ENCODE data around the gene SET.

The SET gene

DNA sequence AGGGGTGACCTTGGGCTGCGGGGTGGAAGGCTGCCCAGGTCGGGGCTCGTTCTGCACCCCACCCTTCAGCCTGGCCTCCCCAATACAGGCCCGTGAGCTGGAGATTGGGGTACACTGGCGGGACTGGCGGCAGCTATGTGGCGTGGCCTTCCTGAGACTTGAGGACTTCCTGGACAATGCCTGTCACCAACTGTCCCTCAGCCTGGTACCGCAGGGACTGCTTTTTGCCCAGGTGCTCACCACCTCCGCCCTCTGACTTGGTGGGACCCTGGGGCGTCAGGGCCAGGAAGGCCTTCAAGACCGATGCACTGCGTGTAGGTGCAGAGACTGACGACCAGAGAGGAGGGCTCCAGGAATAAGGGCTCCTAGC, 24.4 kb downstream of the SET start:
- H3K36me3 ChIP-seq (ENCODE audit: control insufficient read depth, insufficient read depth, low read length) = peaks cover 4% of the 10 kb centered on the region
- no peak overlapping the region for H3K4me3 ChIP-seq (ENCODE audit: insufficient read depth, low read depth, low read length)
- H3K27ac ChIP-seq (ENCODE audit: insufficient read depth, low read depth, low read length, poor library complexity, severe bottlenecking) = no peak overlapping the region
- 92 to 95% methylated on average over 13 of the region's 13 CpGs for WGBS, 2 experiments
- H3K27me3 ChIP-seq (ENCODE audit: control insufficient read depth, insufficient read depth, low read length, poor library complexity, severe bottlenecking) = no peaks in the 10 kb centered on the region
- H3K9me3 ChIP-seq (ENCODE audit: control insufficient read depth, low read length) = no peaks in the 10 kb centered on the region
- H3K4me1 ChIP-seq (ENCODE audit: control insufficient read depth, insufficient read depth, low read length) = no peaks in the 10 kb centered on the region

DNA sequence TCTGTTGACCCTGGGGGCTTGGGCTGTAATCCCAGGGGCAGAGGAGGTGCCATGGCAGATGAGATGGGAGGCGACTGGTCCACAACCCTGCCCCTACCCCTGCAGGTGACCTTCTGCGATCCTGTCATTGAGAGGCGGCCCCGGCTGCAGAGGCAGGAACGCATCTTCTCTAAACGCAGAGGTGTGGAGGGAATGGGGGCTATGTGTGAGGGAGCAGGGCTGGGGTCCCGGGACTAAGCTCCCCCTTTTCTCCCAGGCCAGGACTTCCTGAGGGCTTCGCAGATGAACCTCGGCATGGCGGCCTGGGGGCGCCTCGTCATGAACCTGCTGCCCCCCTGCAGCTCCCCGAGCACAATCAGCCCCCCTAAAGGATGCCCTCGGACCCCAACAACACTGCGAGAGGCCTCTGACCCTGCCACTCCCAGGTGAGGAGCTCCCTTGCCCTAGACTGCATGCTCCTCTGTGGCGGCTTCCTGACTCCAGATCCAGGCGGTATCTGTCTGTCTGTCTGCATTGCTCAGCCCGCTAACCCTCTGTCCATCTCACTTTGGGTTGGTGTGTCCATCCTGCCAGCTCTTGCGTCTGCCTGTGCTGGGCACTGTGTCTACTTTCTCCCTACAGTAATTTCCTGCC, 25.0 kb downstream of the SET start:
- no peak overlapping the region for H3K4me3 ChIP-seq (ENCODE audit: insufficient read depth, low read depth, low read length)
- no peaks in the 10 kb centered on the region for H3K9me3 ChIP-seq (ENCODE audit: control insufficient read depth, low read length)
- H3K27me3 ChIP-seq (ENCODE audit: control insufficient read depth, insufficient read depth, low read length, poor library complexity, severe bottlenecking) = no peaks in the 10 kb centered on the region
- 94 to 95% methylated on average over 19 of the region's 19 CpGs for WGBS, 2 experiments
- no peak overlapping the region for H3K27ac ChIP-seq (ENCODE audit: insufficient read depth, low read depth, low read length, poor library complexity, severe bottlenecking)
- no peaks in the 10 kb centered on the region for H3K4me1 ChIP-seq (ENCODE audit: control insufficient read depth, insufficient read depth, low read length)
- H3K36me3 ChIP-seq (ENCODE audit: control insufficient read depth, insufficient read depth, low read length) = peaks cover 4% of the 10 kb centered on the region

DNA sequence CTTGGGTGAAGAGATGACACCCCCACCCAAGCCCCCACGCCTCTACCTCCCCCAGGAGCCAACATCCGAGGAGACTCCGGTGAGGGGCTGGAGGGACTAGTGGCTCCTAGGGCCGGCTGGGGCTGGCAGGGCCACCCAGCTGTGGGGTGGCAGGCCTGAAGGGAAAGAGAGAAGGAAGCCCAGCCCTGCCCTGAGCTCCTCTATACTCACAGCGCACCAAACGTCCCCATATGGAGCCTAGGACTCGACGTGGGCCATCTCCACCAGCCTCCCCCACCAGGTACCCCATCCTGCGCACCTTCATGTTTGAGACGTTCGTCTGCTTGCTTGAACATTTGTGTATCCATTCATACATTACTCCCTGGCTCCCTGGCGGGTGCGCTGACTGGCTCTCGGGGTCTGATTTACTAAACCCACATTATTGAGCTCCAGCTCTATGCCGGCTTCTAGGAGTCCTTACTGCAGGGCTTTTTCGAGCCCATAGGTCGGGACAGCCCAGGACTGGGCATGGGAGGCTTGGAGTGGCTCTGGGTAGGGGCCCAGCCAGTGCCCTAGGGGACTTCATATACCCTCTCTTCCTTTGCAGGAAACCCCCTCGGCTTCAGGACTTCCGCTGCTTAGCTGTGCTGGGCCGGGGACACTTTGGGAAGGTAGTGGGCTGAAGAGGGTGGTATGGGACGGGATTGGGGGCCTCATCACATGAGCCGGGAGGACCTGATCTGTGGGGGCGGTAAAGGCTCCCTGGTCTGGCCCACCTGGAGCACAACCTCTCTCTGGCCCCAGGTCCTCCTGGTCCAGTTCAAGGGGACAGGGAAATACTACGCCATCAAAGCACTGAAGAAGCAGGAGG, 25.8 kb downstream of the SET start:
- 88 to 90% methylated on average over 24 of the region's 24 CpGs for WGBS, 2 experiments
- Histone ChIP-seq H3K4me3 (ENCODE audit: insufficient read depth, low read depth, low read length) (no peak overlapping the region), H3K27me3 (ENCODE audit: control insufficient read depth, insufficient read depth, low read length, poor library complexity, severe bottlenecking) (no peaks in the 10 kb centered on the region), H3K36me3 (ENCODE audit: control insufficient read depth, insufficient read depth, low read length) (peaks cover 4% of the 10 kb centered on the region), H3K27ac (ENCODE audit: insufficient read depth, low read depth, low read length, poor library complexity, severe bottlenecking) (no peak overlapping the region), H3K9me3 (ENCODE audit: control insufficient read depth, low read length) (no peaks in the 10 kb centered on the region), H3K4me1 (ENCODE audit: control insufficient read depth, insufficient read depth, low read length) (no peaks in the 10 kb centered on the region)

DNA sequence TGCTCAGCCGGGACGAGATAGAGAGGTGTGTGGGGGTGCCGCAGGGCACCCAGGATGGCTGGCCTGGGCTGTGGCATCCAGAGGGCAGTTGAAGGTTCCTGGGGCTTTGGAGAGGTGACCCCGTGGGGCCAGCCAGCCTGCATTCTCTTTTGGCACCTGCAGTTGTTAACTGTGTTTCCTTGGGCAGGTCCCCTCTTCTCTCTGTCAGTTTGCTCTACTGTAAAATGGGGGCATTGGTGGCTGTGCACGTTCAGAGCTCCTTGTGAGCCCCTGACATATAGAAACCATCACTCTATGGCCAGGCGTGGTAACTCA, 26.4 kb downstream of the SET start:
- no peaks in the 10 kb centered on the region for H3K4me1 ChIP-seq (ENCODE audit: control insufficient read depth, insufficient read depth, low read length)
- no peaks in the 10 kb centered on the region for H3K9me3 ChIP-seq (ENCODE audit: control insufficient read depth, low read length)
- H3K27ac ChIP-seq (ENCODE audit: insufficient read depth, low read depth, low read length, poor library complexity, severe bottlenecking) = no peak overlapping the region
- 86 to 93% methylated on average over 6 of the region's 6 CpGs for WGBS, 2 experiments
- H3K36me3 ChIP-seq (ENCODE audit: control insufficient read depth, insufficient read depth, low read length) = peaks cover 4% of the 10 kb centered on the region
- no peaks in the 10 kb centered on the region for H3K27me3 ChIP-seq (ENCODE audit: control insufficient read depth, insufficient read depth, low read length, poor library complexity, severe bottlenecking)
- no peak overlapping the region for H3K4me3 ChIP-seq (ENCODE audit: insufficient read depth, low read depth, low read length)

GRCh38 chr9:128716581-128717254, 27.7 kb downstream of the SET start:
- H3K36me3 ChIP-seq (ENCODE audit: control insufficient read depth, insufficient read depth, low read length) = peaks cover 4% of the 10 kb centered on the region
- H3K4me1 ChIP-seq (ENCODE audit: control insufficient read depth, insufficient read depth, low read length) = no peaks in the 10 kb centered on the region
- H3K27ac ChIP-seq (ENCODE audit: insufficient read depth, low read depth, low read length, poor library complexity, severe bottlenecking) = no peak overlapping the region
- no peaks in the 10 kb centered on the region for H3K9me3 ChIP-seq (ENCODE audit: control insufficient read depth, low read length)
- no peak overlapping the region for H3K4me3 ChIP-seq (ENCODE audit: insufficient read depth, low read depth, low read length)
- 94 to 95% methylated on average over 7 of the region's 7 CpGs for WGBS, 2 experiments
- H3K27me3 ChIP-seq (ENCODE audit: control insufficient read depth, insufficient read depth, low read length, poor library complexity, severe bottlenecking) = no peaks in the 10 kb centered on the region

DNA sequence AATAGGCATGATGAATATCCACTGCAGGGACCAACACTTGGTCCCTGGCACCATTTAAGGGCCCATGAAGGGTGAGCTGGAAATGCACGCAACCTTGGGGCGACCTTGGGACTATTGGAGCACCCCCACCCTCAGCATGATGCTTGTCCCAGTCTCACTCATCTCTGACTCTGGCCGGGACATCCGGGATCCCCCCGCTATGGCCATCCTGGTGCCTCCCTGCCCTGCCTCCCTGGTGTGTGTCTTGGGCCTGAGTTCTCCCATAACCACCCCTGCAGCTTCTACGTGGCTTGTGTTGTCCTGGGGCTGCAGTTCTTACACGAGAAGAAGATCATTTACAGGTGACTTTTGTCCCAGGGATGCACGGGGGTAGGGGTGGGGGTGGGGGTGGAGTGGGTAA, 29.0 kb downstream of the SET start:
- peaks cover 4% of the 10 kb centered on the region for H3K36me3 ChIP-seq (ENCODE audit: control insufficient read depth, insufficient read depth, low read length)
- 90 to 92% methylated on average over 8 of the region's 8 CpGs for WGBS, 2 experiments

GRCh38 chr9:128718475-128718874, 29.5 kb downstream of the SET start:
- H3K36me3 ChIP-seq (ENCODE audit: control insufficient read depth, insufficient read depth, low read length) = peaks cover 4% of the 10 kb centered on the region
- H3K4me1 ChIP-seq (ENCODE audit: control insufficient read depth, insufficient read depth, low read length) = peaks cover 6% of the 10 kb centered on the region
- H3K27me3 ChIP-seq (ENCODE audit: control insufficient read depth, insufficient read depth, low read length, poor library complexity, severe bottlenecking) = no peaks in the 10 kb centered on the region
- 91% methylated on average over 5 of the region's 5 CpGs for WGBS, 2 experiments
- no peak overlapping the region for H3K27ac ChIP-seq (ENCODE audit: insufficient read depth, low read depth, low read length, poor library complexity, severe bottlenecking)
- no peak overlapping the region for H3K4me3 ChIP-seq (ENCODE audit: insufficient read depth, low read depth, low read length)
- H3K9me3 ChIP-seq (ENCODE audit: control insufficient read depth, low read length) = no peaks in the 10 kb centered on the region

More for the DNA sequence above, 29.0 kb downstream of the SET start:
- H3K27ac ChIP-seq (ENCODE audit: insufficient read depth, low read depth, low read length, poor library complexity, severe bottlenecking) = no peak overlapping the region
- peaks cover 2% of the 10 kb centered on the region for H3K4me1 ChIP-seq (ENCODE audit: control insufficient read depth, insufficient read depth, low read length)
- H3K9me3 ChIP-seq (ENCODE audit: control insufficient read depth, low read length) = no peaks in the 10 kb centered on the region
- H3K4me3 ChIP-seq (ENCODE audit: insufficient read depth, low read depth, low read length) = no peak overlapping the region
- no peaks in the 10 kb centered on the region for H3K27me3 ChIP-seq (ENCODE audit: control insufficient read depth, insufficient read depth, low read length, poor library complexity, severe bottlenecking)

DNA sequence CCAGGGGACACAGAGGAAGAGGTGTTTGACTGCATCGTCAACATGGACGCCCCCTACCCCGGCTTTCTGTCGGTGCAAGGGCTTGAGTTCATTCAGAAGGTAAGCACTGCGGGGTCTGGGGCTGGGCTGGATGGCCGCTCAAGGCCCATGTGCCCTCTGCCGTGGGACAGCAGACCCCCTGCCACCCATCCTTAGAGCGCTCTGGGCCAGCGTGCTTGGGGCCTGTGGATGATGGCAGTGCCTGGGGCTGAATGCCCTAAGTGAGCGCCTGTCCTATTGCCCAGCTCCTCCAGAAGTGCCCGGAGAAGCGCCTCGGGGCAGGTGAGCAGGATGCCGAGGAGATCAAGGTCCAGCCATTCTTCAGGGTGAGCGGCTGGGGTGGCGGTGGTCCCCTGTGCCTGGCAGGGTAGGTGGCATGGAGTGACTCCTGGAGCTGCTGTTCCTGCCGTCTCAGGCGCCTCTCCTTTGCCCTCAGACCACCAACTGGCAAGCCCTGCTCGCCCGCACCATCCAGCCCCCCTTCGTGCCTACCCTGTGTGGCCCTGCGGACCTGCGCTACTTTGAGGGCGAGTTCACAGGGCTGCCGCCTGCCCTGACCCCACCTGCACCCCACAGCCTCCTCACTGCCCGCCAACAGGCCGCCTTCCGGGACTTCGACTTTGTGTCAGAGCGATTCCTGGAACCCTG, 31.0 kb downstream of the SET start:
- no peaks in the 10 kb centered on the region for H3K36me3 ChIP-seq (ENCODE audit: control insufficient read depth, insufficient read depth, low read length)

GRCh38 chr9:128720841-128721486, 31.9 kb downstream of the SET start:
- no peaks in the 10 kb centered on the region for H3K9me3 ChIP-seq (ENCODE audit: control insufficient read depth, low read length)
- peaks cover 7% of the 10 kb centered on the region for H3K4me1 ChIP-seq (ENCODE audit: control insufficient read depth, insufficient read depth, low read length)
- 95% methylated on average over 22 of the region's 22 CpGs for WGBS, 2 experiments
- no peaks in the 10 kb centered on the region for H3K36me3 ChIP-seq (ENCODE audit: control insufficient read depth, insufficient read depth, low read length)
- H3K27ac ChIP-seq (ENCODE audit: insufficient read depth, low read depth, low read length, poor library complexity, severe bottlenecking) = no peak overlapping the region
- H3K4me3 ChIP-seq (ENCODE audit: insufficient read depth, low read depth, low read length) = no peak overlapping the region
- H3K27me3 ChIP-seq (ENCODE audit: control insufficient read depth, insufficient read depth, low read length, poor library complexity, severe bottlenecking) = no peaks in the 10 kb centered on the region

More for the DNA sequence above, 31.0 kb downstream of the SET start:
- Histone ChIP-seq H3K27ac (ENCODE audit: insufficient read depth, low read depth, low read length, poor library complexity, severe bottlenecking) (no peak overlapping the region), H3K4me1 (ENCODE audit: control insufficient read depth, insufficient read depth, low read length) (peaks cover 7% of the 10 kb centered on the region), H3K4me3 (ENCODE audit: insufficient read depth, low read depth, low read length) (no peak overlapping the region), H3K9me3 (ENCODE audit: control insufficient read depth, low read length) (no peaks in the 10 kb centered on the region), H3K27me3 (ENCODE audit: control insufficient read depth, insufficient read depth, low read length, poor library complexity, severe bottlenecking) (no peaks in the 10 kb centered on the region)
- WGBS, 2 experiments = 93 to 94% methylated on average over 30 of the region's 30 CpGs
